HepG2 (cell line): ENCODE measurements around the gene AUP1. TPM values are rescaled to one million over a fixed set of nuclear protein-coding genes. Genes with fewer than 3 reads are reported as not detected.

Experiments used
- ATF3 ChIP-seq: sonication (generic); formaldehyde crosslinking; IDR thresholded peaks from 2 replicates; pipeline ENCODE4 v1.4.0; 2020; ENCODE audit warnings: missing genetic modification reagents
- CC2D1A ChIP-seq: sonication (generic); formaldehyde crosslinking; IDR thresholded peaks from 2 replicates; pipeline ENCODE4 v1.8.1; 2023; ENCODE audit warnings: mild to moderate bottlenecking, missing genetic modification reagents
- CHD2 ChIP-seq: IDR thresholded peaks from 2 replicates; pipeline ENCODE4 v1.6.1; 2011; ENCODE audit warnings: low read depth, low read length, improper control_type of control experiment
- CHD4 ChIP-seq: fragments of 200-600 bp; sonication (generic); IDR thresholded peaks from 2 replicates; pipeline ENCODE4 v1.7.0; 2017; ENCODE audit warnings: mild to moderate bottlenecking, low read length, borderline replicate concordance
- KDM1A ChIP-seq: IDR thresholded peaks from 2 replicates; pipeline ENCODE4 v1.6.1; 2016; ENCODE audit warnings: missing compliant biosample characterization
- KLF9 ChIP-seq: IDR thresholded peaks from 2 replicates; pipeline ENCODE4 v1.6.1; 2016; ENCODE audit warnings: low read depth
- NR2F1 ChIP-seq, 2 experiments: fragments of 450-650 bp in 1 of 2; formaldehyde crosslinking in 1 of 2; IDR thresholded peaks; 2 replicates each; pipeline versions ENCODE4 v1.5.0 to v1.6.1; 2016 to 2020; ENCODE audit warnings: mild to moderate bottlenecking in 1 of 2, missing compliant biosample characterization in 1 of 2, missing genetic modification reagents in 1 of 2, moderate library complexity in 1 of 2
- RXRA ChIP-seq: sonication (generic); formaldehyde crosslinking; IDR thresholded peaks from 2 replicates; pipeline ENCODE4 v1.5.1; 2020; ENCODE audit warnings: missing genetic modification reagents
- ZNF567 ChIP-seq: sonication (generic); formaldehyde crosslinking; IDR thresholded peaks from 2 replicates; pipeline ENCODE4 v1.8.1; 2023; ENCODE audit warnings: mild to moderate bottlenecking, missing genetic modification reagents, borderline replicate concordance
- ZNF616 ChIP-seq: sonication (generic); formaldehyde crosslinking; IDR thresholded peaks from 2 replicates; pipeline ENCODE4 v1.5.0; 2020; ENCODE audit warnings: low read depth, mild to moderate bottlenecking, missing genetic modification reagents
- ZNF703 ChIP-seq: sonication (generic); formaldehyde crosslinking; IDR thresholded peaks from 2 replicates; pipeline ENCODE4 v1.5.1; 2020; ENCODE audit warnings: missing genetic modification reagents, mild to moderate bottlenecking, moderate library complexity, borderline replicate concordance
- polyA plus RNA-seq, 8 experiments: library from polyadenylated mRNA; depleted of rRNA in 3 of 8; stranded (reverse) in 7 of 8; unstranded in 1 of 8; fragments of >200 nt; fragmentation: Illumina TruSeq in 4 of 8; extraction: Trizol in 4 of 8; gene quantifications; 2 replicates each; pipeline versions ENCODE4 v1.2.1 to v1.2.3, GENCODE V29; 2011 to 2016; ENCODE audit warnings: low read depth in 4 of 8, missing spikeins in 1 of 8, mixed read lengths in 1 of 8; ENCODE audit not compliant: insufficient read depth in 1 of 8
- total RNA-seq, 5 experiments: library from RNA; depleted of rRNA; stranded (reverse); fragments of >200 nt; fragmentation: Illumina TruSeq; extraction: Trizol; gene quantifications; 2 replicates each; pipeline ENCODE4 v1.2.3, GENCODE V29; 2016; ENCODE audit warnings: low read depth in 1 of 5
- TF ChIP-seq, protein P1 (sequence below), 2 experiments: sonication (generic) in 1 of 2; formaldehyde crosslinking in 1 of 2; IDR thresholded peaks; 2 replicates each; pipeline versions ENCODE4 v1.6.1 to v1.9.0; 2014 to 2022; ENCODE audit warnings: antibody characterized with exemption in 1 of 2, borderline replicate concordance in 1 of 2, inconsistent platforms in 1 of 2, low read depth in 1 of 2, missing genetic modification reagents in 1 of 2
- TF ChIP-seq, protein P2 (sequence below): sonication (generic); formaldehyde crosslinking; IDR thresholded peaks from 2 replicates; pipeline ENCODE4 v1.5.1; 2020; ENCODE audit warnings: missing genetic modification reagents, mild to moderate bottlenecking, borderline replicate concordance
- TF ChIP-seq, protein P3 (sequence below): IDR thresholded peaks from 2 replicates; pipeline ENCODE4 v1.6.1; 2016; ENCODE audit warnings: mild to moderate bottlenecking, missing biosample characterization, missing genetic modification reagents
- TF ChIP-seq, protein P4 (sequence below): sonication (generic); formaldehyde crosslinking; IDR thresholded peaks from 2 replicates; pipeline ENCODE4 v1.5.1; 2020; ENCODE audit warnings: mild to moderate bottlenecking, missing genetic modification reagents

The AUP1 gene
- total and polyA plus RNA-seq, 2 of the 13 experiments (the other 11 are each of a cell fraction or from before 2014, with no cell fraction given): 174 to 267 TPM

DNA sequence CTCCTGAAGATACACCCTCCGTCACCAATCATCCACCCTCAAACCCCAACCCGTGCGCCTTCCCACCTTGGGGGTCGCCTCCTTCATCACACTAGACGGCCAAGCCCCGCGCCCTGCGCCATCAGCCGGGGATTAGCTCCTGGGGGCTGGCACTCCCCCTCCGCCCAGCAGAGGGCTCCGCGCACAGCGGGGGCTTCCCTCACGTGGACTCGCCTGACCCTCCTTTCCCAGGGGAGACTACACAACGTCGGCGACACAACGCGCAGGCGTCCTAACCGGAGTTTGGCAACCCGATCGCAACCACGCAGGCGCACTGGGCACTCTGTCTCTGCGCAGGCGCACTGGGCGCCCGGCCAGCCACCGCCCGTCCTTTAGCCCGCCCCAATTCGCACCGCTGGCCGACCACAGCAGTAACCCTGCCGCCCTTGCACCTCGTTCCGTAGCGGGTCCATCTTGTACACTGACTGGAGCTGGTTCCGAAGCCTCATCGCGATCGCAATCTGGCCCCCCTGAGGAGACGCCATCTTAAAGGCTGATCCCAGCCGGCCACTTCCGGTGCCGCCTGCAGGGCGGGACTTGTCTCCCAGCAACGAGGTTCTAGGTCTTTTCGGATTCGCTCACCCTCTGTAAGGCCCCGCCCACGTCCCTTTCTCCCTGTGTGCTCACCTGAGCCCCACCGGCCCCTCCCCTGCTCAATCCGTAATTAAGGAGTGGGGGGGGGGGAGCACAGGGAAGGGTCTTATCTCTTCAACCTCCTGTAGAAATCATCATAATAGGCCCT is 22.2 kb downstream of the AUP1 start, which contains the start of gene PCGF1 (continued):
- TF ChIP-seq RXRA (peak; percentile 98), ZNF616 (0 out of 2 replicates have a peak, but pooled peaks have one; percentile 79), CHD4 (peak; percentile 44; the same call in 1 of the 2 replicates), ZNF567 (peak; percentile 81; the same call in 1 of the 2 replicates), NR2F1 (CRISPR knock-in tag; IDR thresholded peaks at IDR 0.05) (0 out of 4 replicates have a peak, but pooled peaks of 1 of the 2 experiments have one; percentile 6), CHD2 (peak; percentile 55), KLF9 (CRISPR knock-in tag) (no peak), KDM1A (CRISPR knock-in tag) (no peak), CC2D1A (CRISPR knock-in tag) (0 out of 2 replicates have a peak, but pooled peaks have one; percentile 70), ZNF703 (CRISPR knock-in tag) (no peak), ATF3 (CRISPR knock-in tag) (no peak; the same call in 1 of the 2 replicates)
- TF ChIP-seq, protein P1, sequence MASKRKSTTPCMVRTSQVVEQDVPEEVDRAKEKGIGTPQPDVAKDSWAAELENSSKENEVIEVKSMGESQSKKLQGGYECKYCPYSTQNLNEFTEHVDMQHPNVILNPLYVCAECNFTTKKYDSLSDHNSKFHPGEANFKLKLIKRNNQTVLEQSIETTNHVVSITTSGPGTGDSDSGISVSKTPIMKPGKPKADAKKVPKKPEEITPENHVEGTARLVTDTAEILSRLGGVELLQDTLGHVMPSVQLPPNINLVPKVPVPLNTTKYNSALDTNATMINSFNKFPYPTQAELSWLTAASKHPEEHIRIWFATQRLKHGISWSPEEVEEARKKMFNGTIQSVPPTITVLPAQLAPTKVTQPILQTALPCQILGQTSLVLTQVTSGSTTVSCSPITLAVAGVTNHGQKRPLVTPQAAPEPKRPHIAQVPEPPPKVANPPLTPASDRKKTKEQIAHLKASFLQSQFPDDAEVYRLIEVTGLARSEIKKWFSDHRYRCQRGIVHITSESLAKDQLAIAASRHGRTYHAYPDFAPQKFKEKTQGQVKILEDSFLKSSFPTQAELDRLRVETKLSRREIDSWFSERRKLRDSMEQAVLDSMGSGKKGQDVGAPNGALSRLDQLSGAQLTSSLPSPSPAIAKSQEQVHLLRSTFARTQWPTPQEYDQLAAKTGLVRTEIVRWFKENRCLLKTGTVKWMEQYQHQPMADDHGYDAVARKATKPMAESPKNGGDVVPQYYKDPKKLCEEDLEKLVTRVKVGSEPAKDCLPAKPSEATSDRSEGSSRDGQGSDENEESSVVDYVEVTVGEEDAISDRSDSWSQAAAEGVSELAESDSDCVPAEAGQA (IDR thresholded peaks at IDR 0.05; ENCODE audit: low read depth): peak; percentile 87
- TF ChIP-seq, protein P1 (CRISPR knock-in tag; IDR thresholded peaks at IDR 0.05; ENCODE audit: borderline replicate concordance): no peak
- TF ChIP-seq, protein P2, sequence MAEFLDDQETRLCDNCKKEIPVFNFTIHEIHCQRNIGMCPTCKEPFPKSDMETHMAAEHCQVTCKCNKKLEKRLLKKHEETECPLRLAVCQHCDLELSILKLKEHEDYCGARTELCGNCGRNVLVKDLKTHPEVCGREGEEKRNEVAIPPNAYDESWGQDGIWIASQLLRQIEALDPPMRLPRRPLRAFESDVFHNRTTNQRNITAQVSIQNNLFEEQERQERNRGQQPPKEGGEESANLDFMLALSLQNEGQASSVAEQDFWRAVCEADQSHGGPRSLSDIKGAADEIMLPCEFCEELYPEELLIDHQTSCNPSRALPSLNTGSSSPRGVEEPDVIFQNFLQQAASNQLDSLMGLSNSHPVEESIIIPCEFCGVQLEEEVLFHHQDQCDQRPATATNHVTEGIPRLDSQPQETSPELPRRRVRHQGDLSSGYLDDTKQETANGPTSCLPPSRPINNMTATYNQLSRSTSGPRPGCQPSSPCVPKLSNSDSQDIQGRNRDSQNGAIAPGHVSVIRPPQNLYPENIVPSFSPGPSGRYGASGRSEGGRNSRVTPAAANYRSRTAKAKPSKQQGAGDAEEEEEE (CRISPR knock-in tag): peak; percentile 96; the same call in 1 of the 2 replicates
- TF ChIP-seq, protein P3, sequence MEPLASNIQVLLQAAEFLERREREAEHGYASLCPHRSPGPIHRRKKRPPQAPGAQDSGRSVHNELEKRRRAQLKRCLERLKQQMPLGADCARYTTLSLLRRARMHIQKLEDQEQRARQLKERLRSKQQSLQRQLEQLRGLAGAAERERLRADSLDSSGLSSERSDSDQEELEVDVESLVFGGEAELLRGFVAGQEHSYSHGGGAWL (CRISPR knock-in tag): peak; percentile 61; the same call in 1 of the 2 replicates
- TF ChIP-seq, protein P4, sequence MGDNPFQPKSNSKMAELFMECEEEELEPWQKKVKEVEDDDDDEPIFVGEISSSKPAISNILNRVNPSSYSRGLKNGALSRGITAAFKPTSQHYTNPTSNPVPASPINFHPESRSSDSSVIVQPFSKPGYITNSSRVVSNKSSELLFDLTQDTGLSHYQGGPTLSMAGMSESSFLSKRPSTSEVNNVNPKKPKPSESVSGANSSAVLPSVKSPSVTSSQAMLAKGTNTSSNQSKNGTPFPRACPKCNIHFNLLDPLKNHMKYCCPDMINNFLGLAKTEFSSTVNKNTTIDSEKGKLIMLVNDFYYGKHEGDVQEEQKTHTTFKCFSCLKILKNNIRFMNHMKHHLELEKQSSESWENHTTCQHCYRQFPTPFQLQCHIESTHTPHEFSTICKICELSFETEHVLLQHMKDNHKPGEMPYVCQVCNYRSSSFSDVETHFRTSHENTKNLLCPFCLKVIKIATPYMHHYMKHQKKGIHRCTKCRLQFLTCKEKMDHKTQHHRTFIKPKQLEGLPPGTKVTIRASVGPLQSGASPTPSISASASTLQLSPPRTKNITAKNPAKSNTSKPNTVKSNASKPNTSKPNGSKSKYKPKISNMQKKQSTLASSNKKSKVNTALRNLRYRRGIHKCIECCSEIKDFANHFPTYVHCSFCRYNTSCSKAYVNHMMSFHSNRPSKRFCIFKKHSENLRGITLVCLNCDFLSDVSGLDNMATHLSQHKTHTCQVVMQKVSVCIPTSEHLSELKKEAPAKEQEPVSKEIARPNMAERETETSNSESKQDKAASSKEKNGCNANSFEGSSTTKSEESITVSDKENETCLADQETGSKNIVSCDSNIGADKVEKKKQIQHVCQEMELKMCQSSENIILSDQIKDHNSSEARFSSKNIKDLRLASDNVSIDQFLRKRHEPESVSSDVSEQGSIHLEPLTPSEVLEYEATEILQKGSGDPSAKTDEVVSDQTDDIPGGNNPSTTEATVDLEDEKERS (CRISPR knock-in tag): peak; percentile 74; the same call in 1 of the 2 replicates
